SK-N-MC (cell line): Measurements from ENCODE around the gene NDUFS7.

Source experiments
- EZH2 ChIP-seq: fragments of 200-600 bp; sonication (generic); IDR thresholded peaks from one replicate; pipeline ENCODE4 v1.6.1; 2017; ENCODE audit warnings: antibody characterized with exemption
- POLR2AphosphoS5 ChIP-seq: IDR thresholded peaks from 2 replicates; pipeline ENCODE4 v1.6.1; 2012; ENCODE audit warnings: mild to moderate bottlenecking, low read depth, low read length, borderline replicate concordance

DNA sequence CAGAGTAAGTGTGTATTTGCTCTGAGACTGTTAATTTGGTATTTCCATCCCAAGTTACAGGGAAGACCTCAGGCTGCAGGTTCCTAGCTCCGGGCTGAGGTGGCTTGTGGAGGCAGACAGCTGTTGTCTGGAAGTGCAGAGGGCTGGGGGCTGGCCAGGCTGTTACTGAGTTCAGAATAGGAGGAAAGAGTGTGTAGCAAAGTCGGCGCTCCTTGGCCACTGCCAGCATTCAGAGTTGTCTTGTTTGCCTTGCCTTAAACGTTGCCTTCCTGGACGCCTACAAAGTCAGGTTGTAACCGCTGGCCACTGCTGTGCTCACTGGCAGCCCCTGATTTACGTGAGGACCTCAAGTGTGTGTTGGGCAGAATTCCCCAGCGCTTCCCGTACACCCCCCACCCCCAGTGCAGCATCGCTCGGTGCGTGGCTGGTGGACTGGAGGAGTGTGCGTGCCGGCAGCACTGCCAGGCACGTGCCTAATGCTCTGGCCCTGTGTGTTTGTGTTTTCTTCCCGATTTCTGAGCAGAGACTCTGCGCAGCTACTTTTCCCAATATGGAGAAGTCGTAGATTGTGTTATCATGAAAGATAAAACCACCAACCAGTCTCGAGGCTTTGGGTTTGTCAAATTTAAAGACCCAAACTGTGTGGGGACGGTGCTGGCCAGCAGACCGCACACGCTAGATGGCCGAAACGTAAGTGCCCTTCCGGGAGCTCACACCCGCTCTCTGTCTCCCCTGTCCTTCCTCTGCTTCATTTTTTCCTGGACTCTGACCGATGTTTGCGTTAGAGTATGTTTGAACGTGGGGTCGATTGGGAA lies 34.2 kb downstream of the NDUFS7 start:
- no peak for TF ChIP-seq POLR2AphosphoS5
- no peak for TF ChIP-seq EZH2
